ENCODE data around the gene EOLA1. TPM values are rescaled to one million over a fixed set of nuclear protein-coding genes. Genes with fewer than 3 reads are reported as not detected.

The EOLA1 gene
- total RNA-seq, 1 experiment from 2014 or later, result 7.9 TPM

- no peak for DNase-seq
- Histone ChIP-seq H2BK20ac (ENCODE audit: low read depth, low read length, poor library complexity, severe bottlenecking) (no peak overlapping the region), H3K18ac (ENCODE audit: insufficient read length, low read depth, low read length) (no peak overlapping the region), H4K5ac (ENCODE audit: insufficient read length, low read depth, low read length) (no peak overlapping the region), H3K79me1 (ENCODE audit: insufficient read depth, low read depth, low read length, poor library complexity, severe bottlenecking) (no peaks in the 10 kb centered on the region), H2AK5ac (ENCODE audit: insufficient read length, low read length) (no peak overlapping the region), H3K14ac (ENCODE audit: insufficient read depth, low read length) (no peak overlapping the region), H2AFZ (ENCODE audit: low read length) (no peak overlapping the region), H4K91ac (ENCODE audit: insufficient read length, low read depth, low read length) (no peak overlapping the region), H3K4ac (ENCODE audit: low read depth, low read length) (no peak overlapping the region), H4K8ac (replicated peaks; ENCODE audit: insufficient read length, low read depth, low read length) (no peak overlapping the region), H3K27ac (ENCODE audit: insufficient read length, low read depth, low read length) (no peak overlapping the region), H3K23me2 (ENCODE audit: insufficient read length, low read depth, low read length, poor library complexity, severe bottlenecking) (no peaks in the 10 kb centered on the region), H3K9ac (ENCODE audit: extremely low read depth, insufficient read length, low read length) (no peak overlapping the region), H3K4me1 (ENCODE audit: insufficient read depth, low read length) (no peaks in the 10 kb centered on the region), H3K56ac (ENCODE audit: insufficient read length, low read depth, low read length) (no peak overlapping the region), H3T11ph (ENCODE audit: low read length) (no peak overlapping the region), H2BK5ac (ENCODE audit: insufficient read length, low read length) (no peak overlapping the region), H3K79me2 (ENCODE audit: insufficient read depth, low read length) (no peaks in the 10 kb centered on the region), H2BK12ac (ENCODE audit: insufficient read length, low read depth, low read length) (no peak overlapping the region), H3K23ac (ENCODE audit: insufficient read length, low read depth, low read length) (no peak overlapping the region), H2BK120ac (ENCODE audit: low read depth, low read length, poor library complexity, severe bottlenecking) (no peak overlapping the region), H3K4me2 (ENCODE audit: insufficient read depth, insufficient read length, low read length) (no peak overlapping the region), H4K20me1 (ENCODE audit: control insufficient read depth, insufficient read depth, insufficient read length) (no peaks in the 10 kb centered on the region), H2BK15ac (ENCODE audit: low read depth, low read length) (no peak overlapping the region), H3K9me3 (ENCODE audit: control insufficient read depth, low read depth, low read length) (peaks cover 60% of the 10 kb centered on the region), H3K27me3 (ENCODE audit: insufficient read depth, low read length) (no peaks in the 10 kb centered on the region; the same call in 1 of the 2 replicates)
- Mint-ChIP-seq H3K27me3 (ENCODE audit: low read depth) (no peaks in the 10 kb centered on the region; the same call in 1 of the 2 replicates), H3K27ac (no peak overlapping the region), H3K36me3 (ENCODE audit: insufficient read depth in 1 of 3, low read depth in 3 of 3) (peaks cover 23 to 52% (median 48%) of the 10 kb centered on the region in 3 experiments), H3K4me3 (no peak overlapping the region), H3K4me1 (no peaks in the 10 kb centered on the region), H3K9me3 (peaks cover 43 to 49% of the 10 kb centered on the region in 2 experiments)
- WGBS (ENCODE audit: extremely low coverage, insufficient read length, low lambda C conversion rate), result no CpG with 5 or more reads among the region's 13 CpGs
- peak; percentile 23; the same call in 1 of the 3 replicates for TF ChIP-seq CTCF (conservative IDR thresholded peaks at IDR 0.05)
Observed at GRCh38 chrX:149493567-149494562, 46.9 kb upstream of the EOLA1 start.

All from H9 (cell line).